GM10847 (cell line): Measurements from ENCODE around the gene HYLS1.

Experiments
- POLR2A ChIP-seq: IDR thresholded peaks from 2 replicates; pipeline ENCODE4 v1.6.1; 2011; ENCODE audit not compliant: insufficient read length; ENCODE audit errors: extremely low read depth

Gene HYLS1

DNA sequence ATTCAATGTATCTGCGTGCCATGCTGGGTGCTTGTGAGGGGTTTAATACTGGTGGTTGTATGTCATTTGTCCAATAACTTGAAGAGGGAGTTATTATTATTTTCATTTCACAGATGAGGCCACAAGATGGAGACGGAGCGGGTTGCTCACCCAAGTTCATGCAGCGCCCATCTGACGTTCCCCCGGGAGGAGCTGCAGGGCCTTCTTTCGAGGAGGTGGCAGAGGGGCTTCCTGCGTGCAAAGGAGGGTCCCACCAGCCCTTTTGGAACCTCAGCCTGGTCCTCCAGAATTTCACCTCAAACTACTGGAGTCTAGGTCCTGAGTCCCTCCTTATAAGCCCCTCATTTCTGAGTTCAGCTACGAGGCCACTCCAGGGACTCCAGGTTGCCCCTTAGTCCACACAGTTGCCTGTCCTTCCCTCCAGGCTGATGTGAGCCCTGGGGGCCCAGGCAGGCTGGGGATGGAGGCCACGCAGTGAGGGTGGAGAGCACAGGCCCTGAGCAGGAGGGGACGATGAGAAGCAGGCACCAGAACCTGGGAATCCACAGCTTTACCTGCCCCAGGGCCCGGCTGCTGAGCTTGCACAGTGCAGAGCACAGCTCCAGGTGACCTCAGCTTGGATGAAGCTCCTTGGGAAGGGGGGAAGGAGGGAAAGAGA is 55.4 kb downstream of the HYLS1 start:
- TF ChIP-seq POLR2A = no peak

DNA sequence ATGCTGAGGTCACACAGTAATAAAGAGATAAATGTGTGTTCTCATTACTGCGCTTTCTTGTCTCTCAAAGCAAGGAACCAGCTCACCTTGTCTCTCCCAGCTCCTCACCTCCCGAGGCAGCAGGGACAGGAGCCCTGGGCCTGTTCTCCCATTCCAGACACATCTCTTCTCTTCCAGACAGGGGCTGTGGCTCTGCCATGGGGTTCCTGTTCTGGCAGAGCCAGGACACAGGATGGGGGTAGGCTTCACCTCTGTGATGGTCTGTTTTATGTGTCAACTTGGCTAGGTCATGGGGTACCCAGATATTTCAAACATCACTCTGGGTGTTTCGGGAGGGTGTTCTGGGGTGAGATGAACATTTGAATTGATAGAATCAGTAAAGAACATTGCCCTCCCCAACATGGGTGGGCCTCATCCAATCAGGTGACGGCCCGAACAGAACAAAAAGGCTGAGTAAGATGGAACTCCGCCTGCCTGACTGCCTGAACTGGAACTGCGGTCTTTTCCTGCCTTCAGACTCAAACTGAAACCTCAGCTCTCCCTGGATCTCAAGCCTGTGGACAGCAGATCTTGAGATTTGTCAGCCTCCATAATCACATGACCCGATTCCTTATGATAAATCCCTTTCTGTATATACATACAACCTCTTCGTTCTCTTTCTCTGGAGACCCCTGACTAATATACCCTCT is 56.3 kb downstream of the HYLS1 start:
- no peak for TF ChIP-seq POLR2A

DNA sequence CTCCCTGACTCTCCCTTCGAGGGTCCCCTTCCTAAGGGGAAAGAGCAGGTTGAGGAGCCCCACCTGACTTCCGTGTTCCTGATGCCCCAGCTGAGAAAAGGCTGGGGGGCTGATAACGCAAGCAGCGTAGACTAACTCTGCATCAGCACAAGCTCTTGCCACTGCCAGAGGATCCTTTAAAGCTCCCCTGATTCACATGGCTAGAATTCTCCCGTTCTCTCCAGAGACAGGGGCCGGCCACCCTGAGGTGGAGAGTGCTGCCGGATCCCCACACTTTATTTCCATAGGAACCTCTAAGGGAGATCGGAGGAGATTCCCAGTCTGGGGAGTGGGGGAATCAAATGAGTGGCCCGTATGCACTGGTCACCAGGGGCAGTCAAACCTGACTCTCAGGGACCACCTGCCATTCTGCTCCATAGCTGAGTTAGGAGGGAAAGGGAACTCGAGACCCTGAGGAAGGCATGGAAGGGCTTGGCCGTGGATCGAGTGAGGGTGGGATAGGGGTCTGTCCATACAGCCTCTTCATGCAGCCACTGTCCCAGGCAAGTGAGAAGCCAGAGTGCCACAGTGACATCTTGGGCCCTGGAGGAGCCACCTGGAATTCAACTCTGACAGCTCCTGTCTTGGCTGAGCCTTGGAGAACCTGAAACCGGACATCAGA is 57.0 kb downstream of the HYLS1 start:
- no peak for TF ChIP-seq POLR2A

DNA sequence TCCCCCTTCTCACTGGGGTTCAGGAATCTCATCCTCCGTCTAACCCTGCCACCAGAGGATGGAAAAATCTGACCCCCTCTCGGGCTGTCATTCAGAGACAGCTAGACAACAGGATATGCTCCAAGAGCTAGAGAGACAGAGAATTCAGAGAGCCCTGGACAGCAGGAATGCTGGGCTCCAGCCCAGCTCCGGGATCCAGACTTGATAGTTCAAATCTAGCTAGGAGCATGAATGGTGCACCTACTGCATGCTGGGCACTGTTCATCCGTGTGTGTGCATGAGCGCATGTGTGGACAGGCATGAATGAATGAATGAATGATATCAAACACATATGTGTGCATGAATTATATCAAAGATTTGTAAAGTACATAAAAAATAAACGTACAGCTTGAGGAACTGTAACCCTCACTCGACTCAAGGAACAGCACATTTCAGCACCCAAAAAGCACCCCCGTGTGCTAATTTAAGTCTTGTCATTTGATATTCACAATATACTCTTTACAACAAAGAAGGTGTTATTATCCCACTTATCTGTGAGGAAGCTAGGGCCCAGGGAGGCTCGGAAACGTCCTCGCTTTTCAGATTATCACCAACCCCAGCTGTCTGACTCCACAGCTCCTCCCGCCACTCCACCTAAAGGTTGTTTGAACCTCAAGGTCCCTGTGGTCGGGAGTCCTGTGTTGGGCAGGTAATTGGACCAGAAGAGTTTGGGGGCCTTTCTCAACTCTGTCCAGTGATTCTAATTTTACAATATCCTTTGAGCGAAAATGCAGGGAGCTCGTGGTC is 57.7 kb downstream of the HYLS1 start:
- TF ChIP-seq POLR2A = no peak

DNA sequence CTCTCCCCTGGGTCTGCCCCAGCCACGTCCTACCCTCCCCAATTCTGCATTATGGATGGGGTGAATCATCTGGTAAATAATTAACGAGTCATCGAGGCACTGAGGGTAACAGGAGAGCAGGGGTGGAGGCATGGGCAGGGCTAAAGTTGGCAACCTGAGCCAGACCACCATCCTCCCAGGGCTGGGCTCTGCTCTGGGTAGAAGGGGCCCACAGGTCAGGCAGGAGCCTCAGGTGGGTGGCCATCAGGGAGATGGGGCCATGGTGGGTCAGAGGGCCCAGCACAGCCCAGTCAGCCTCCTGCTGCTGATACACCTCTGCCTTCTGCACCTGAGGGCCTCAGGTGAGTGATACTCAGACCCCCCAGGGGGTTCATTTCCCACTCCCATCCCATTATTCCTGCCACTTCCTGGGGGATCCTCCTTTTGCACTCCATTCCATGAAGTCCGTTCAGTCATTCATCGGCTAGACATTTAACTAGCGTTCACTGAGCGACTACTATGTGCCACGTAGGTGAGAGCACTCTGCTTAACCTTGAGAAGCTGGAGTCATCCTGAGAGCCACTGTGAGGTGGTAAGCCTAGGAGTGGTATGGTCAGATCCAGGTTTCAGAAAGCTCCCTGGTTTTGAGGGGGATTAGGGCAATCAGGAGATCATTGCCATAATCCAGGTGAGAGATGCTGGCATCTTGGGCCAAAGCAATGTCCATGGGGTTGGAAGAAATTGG is 58.5 kb downstream of the HYLS1 start, which contains the start of gene VSIG10L2:
TSS of gene VSIG10L2 (plus strand) at position 248 of the 724 bp plus-strand sequence. CDS start at position 260, 12 bp downstream.
- no peak for TF ChIP-seq POLR2A

DNA sequence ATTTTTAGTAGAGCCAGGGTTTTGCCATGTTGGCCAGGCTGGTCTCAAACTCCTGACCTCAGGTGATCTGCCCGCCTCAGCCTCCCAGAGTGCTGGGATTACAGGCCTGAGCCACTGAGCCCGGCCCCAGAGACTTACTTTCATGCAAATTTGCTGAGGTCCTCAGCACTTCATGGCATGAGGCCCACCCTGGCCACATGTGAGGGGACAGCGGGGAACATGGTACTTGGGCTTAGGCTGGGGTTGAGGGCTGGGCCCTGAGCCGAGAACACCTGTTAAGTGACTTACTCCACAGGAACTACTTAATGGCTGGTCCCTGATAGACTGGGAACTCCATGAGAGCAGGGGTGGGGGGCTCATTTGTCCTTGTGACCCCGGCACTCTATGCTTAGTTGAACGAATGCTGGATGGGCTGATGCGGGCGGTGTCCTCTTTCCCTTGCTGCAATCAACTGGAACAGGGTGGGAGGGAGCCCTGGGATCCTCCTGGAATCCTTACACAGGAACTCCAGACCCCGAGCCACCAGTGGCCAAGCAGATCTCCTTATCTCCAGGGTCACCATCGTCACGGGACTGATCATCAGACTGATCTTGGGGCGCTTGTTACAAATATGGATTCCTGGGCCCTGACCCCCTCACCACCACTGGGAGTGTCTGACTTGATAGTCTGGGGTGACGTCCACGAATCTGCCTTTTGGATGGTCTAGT is 59.4 kb downstream of the HYLS1 start:
- TF ChIP-seq POLR2A = no peak

DNA sequence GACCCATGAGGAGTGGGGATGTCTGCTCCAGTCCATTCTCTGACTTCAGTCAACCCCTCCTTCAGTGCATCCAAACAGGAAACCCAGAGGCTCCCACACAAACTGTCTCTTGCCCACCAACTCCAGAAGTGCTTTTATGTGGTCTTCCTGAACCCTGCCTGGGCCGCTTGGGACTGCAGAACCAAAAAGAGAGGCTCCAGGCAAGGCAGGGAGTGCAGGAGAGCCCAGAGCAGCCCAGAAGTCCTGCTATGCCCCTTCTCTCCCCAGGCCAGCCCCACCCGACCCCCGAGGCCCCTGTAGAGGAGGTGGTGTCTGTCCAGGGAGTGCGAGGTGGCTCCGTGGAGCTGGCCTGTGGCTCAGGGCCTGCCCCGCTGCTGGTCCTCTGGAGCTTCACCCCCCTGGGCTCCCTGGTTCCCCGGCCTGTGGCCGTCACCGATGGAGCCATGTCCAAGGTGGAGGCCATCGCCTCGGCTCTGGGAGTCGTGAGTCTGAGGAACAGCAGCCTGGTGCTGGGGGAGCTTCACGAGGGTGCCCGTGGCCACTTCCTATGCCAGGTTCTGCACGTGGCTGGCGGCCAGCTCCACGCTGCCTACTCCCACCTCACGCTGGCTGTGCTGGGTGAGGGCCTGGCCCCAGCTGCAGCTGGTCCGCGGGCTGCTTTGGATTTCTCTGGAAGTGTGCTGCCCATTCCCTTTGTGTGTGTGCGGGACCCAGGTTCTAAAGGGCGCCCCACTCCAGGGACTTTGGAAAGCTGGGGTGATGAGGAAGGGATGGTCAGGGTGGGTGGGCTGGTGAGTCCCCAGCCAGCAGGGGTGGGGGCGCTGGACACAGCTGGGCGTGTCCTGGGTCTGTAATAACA is 60.2 kb downstream of the HYLS1 start:
- no peak for TF ChIP-seq POLR2A

DNA sequence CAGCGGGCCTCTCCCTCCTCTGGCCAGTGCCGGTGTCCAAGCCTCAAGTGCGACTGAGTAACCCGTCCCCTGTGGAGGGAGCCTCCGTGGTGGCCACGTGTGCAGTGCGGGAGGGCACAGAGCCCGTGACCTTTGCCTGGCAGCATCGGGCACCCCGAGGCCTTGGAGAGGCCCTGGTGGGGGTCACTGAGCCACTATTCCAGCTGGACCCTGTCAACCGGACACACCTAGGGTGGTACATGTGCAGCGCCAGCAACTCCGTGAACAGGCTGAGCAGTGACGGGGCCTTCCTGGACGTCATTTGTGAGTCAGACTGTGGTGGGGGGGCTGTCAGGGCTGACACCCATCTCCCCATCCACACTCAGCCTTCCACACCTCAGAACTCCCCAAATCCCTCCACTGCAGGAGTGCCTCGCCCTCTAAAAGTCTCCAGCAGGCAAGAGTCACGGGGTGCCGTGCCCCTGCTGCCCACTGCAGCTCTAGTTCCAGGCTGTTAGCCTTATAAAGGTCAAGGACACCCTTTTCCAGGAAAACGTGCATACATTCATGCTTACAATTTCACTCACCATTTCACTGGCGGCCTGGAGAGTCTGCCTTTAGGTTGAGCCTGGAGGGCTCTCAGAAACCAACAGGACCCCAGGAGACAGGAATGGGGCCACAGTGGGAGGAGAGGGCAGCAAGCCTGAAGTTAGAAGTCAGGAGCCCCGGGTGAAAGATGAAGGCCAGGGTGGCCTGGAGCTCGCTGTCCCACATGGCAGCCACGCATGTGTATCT is 61.0 kb downstream of the HYLS1 start:
- no peak for TF ChIP-seq POLR2A

DNA sequence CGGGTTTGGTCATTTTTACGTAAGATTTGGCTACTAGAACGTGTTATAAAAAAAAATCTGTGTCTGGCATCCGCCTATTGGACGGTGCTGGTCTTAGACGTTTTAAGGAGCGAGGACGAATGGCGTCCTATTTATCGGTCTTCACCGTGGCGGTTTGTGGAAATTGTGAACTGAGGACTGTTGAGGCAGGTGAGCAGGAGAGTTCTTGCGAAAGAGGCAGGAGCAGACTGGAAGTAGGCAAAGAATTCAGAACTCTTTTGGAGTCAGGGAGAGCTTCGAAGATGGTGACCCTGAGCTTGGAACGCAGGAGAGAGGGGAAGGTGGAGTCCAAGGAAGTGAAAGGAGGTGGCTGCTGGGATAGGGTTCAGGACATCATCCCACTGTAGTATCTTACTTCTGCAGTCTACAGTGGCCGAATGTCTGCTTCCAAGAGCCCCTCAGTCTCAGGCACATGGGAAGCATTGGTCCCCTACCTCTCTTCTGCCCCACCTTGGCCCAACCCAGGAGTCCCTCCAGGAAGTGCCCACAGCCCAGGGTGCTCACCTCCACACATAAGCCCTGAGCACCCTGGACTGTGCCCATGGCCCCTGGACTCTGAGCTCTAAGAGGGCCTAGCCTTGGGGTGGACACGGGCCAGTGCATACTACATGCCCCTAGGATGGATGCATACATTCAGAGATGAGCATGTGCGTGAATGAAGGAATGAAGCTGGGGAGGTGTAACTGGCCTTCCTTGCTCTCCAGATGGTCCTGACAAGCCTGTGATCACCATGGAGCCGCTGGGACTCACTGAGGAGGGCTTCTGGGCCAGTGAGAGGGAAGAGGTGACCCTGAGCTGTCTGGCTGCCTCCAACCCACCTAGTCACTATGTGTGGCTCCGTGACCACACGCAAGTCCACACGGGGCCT is 62.1 kb downstream of the HYLS1 start:
- no peak for TF ChIP-seq POLR2A

DNA sequence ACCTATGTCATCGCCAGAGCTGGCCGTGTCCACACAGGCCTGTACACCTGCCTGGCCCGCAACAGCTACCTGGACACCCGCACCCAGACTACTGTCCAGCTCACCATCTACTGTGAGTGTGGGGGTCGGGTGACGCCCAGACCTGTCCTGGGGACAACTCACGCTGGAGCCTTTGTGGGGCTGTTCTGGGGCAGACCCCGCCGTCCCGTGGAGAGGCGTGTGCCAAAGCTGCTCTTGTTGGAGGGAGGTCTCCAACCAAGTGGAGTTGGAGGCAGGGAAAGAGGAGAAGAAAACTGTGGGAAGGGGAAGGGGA is 62.7 kb downstream of the HYLS1 start:
- TF ChIP-seq POLR2A = no peak
